Endothelial cell of umbilical vein (primary cell): ENCODE measurements around the gene MSL2.

Experiments
- CTCF ChIP-seq, 2 donors: IDR thresholded peaks; 1 replicate in 1 of 2; 2 replicates in 1 of 2; pipeline ENCODE4 v1.5.1; 2011; ENCODE audit warnings: low read length in 2 of 2, mild to moderate bottlenecking in 2 of 2, moderate library complexity in 2 of 2, control low read depth in 1 of 2, inconsistent platforms in 1 of 2, low read depth in 1 of 2; ENCODE audit not compliant: insufficient read depth in 1 of 2; ENCODE audit errors: extremely low read depth in 1 of 2
- POLR2A ChIP-seq: IDR thresholded peaks from 2 replicates; pipeline ENCODE4 v1.6.1; 2012; ENCODE audit warnings: low read depth, mild to moderate bottlenecking, control low read depth, low read length

GRCh38 chr3:136235545-136235944 is 39.4 kb upstream of the MSL2 start:
- no peak for TF ChIP-seq CTCF (IDR thresholded peaks at IDR 0.05; ENCODE audit: extremely low read depth in 1 of 2, insufficient read depth in 1 of 2, low read depth in 1 of 2, low read length in 2 of 2)
- TF ChIP-seq POLR2A: no peak
